Uterus (tissue), 2 donors: Measurements from ENCODE around the gene C15orf39.

Experiments used
- POLR2A ChIP-seq, 2 donors: fragments of 450-650 bp; IDR thresholded peaks; one replicate each; pipeline ENCODE4 v1.6.1; 2016; ENCODE audit warnings: antibody characterized with exemption in 2 of 2, mild to moderate bottlenecking in 1 of 2, moderate library complexity in 1 of 2
- TF ChIP-seq, protein P1 (sequence below), 4 experiments: fragments of 200-600 bp in 2 of 4; fragments of 450-650 bp in 2 of 4; sonication (generic) in 2 of 4; IDR thresholded peaks; one replicate each; pipeline ENCODE4 v1.5.1; 2016 to 2019; ENCODE audit warnings: antibody characterized with exemption in 4 of 4, mild to moderate bottlenecking in 2 of 4, moderate library complexity in 1 of 4

- no peak for TF ChIP-seq POLR2A (IDR thresholded peaks at IDR 0.05)
- TF ChIP-seq, protein P1, sequence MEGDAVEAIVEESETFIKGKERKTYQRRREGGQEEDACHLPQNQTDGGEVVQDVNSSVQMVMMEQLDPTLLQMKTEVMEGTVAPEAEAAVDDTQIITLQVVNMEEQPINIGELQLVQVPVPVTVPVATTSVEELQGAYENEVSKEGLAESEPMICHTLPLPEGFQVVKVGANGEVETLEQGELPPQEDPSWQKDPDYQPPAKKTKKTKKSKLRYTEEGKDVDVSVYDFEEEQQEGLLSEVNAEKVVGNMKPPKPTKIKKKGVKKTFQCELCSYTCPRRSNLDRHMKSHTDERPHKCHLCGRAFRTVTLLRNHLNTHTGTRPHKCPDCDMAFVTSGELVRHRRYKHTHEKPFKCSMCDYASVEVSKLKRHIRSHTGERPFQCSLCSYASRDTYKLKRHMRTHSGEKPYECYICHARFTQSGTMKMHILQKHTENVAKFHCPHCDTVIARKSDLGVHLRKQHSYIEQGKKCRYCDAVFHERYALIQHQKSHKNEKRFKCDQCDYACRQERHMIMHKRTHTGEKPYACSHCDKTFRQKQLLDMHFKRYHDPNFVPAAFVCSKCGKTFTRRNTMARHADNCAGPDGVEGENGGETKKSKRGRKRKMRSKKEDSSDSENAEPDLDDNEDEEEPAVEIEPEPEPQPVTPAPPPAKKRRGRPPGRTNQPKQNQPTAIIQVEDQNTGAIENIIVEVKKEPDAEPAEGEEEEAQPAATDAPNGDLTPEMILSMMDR (IDR thresholded peaks at IDR 0.05): no peak
Measured at GRCh38 chr15:75203017-75203907, 1.6 kb downstream of the C15orf39 start.
